Placental pericyte (primary cell): Measurements from ENCODE around the gene GRIN2C. TPM values are rescaled to one million over a fixed set of nuclear protein-coding genes. Genes with fewer than 3 reads are reported as not detected.

ENCODE experiments used
- total RNA-seq: library from RNA; depleted of rRNA; stranded (reverse); fragments of >200 nt; gene quantifications from 2 replicates; pipeline ENCODE4 v1.2.3, GENCODE V29; 2012

GRIN2C gene
- 0.22 TPM in 1 of 2 replicates, not detected in the other for total RNA-seq

DNA sequence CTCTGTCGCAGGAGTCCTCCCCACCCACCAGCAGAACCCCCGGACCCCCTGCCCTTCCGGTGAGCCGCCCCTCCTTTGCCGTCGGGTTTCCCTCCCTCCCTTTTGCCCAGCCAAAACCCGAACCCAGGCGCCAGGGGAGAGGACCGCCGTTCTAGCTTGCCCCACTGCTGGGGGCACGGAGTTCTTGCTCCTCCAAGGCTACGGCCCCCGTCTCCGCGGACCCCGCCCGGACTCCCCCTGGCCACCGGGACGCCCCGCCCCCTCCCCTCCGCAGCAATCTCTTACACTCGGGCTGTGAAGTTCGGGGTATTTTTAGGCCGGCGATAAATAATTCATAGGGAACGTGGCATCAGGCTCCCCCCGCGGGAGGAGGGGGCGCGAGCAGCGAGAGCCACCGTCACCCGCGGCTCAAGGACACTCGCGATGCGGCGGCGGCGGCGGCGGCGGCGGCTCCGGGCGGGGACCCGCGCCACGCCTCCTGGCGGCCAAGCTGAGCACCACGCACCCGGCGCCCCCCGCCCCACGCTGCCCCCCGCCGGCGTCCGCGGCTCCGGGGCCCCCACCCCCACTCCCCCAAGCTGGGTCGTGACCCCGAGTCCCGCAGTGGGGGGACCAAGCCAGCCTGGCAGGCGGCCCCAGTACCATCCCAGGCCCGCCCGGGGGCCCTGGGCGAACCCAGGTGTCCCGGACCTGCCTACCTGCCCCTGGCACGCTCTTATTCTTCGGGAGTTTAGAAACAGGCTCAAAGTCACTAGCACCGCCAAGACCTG is at the start of gene GRIN2C:
Gene GRIN2C, minus strand, starts transcription at position 427 of the 770 bp plus-strand sequence. CDS start 4,793 bp downstream, outside the sequence.

DNA sequence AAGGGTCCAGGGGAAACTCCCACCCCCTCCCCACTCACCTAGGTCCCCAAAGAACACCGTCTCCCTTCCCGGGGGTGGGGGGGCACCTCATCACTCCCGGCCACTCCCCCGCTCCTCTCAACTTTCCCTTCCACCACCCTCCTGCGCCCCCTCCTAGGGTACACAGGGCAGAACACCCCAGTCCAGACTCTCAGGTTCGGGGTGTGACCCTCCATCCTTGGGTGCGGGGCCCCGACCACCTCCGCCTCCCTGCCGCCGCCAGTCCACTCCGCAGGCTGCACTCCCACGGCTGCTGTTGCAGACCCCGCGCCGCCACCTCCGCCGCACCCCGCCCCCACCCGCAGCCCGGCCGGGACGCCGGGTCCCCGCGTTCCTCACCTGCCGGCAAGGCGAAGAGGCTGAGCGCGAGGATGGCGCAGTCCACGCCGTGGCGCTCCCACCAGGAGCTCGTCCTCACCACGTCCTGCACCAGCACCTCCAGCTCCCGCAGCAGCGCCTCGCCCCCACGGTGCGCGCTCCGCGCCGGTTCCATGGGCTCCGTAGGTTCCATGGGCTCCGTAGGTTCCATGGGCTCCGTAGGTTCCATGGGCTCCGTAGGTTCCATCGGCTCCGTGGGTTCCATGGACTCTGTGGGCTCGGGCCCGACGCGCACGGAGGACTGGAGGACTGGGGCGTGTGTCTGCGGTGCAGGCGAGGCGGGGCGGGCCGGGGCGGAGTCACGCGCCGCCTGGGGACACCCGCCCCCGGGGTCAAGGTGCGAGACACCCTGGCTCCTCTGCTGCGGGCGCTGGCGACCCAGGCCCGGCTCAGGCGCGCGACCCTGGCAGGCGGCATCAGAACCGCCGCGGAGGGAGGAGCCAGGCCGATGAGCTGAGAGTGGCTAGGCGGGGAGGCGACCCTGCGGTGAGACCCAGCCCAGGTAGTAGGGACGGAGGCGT is 33.6 kb upstream of the GRIN2C start, which contains the start of gene FADS6:
Gene FADS6, minus strand, starts transcription at position 660 of the 938 bp plus-strand sequence. Its CDS starts 38 bp downstream, at position 622.

DNA sequence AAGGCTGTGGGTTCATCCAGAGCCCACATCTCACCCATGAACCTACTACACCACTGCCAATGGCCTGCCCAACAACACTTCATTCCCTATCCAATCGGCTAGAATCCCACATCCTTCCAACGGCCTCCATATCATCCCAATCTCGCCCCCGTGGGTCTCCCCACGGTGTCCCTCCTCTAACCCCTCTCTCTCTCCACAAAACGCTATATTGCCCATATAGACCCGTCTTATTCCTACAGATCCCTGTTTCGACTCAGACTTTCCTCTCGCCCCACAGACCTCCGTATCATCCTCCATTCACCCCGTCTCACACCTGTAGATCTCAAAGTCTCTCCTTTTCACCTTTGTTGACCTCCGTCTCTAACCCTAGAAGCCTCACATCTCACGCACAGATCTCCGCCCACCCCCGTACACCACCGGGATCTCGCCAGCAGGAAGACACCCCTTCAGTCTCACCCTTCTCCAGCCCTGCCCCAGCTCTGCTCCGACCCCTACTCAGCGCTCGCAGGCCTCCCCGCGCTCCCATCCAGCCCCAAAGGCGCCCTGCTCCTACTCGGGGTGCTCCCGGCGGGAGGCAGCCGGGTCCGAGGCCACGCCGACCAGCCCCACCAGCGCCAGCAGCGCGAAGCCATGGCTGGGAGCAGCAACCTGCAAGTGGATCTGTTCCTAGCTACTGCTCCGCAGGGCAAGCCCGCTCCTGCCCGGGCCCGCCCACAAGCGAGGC is 12.8 kb upstream of the GRIN2C start, which contains the start of gene FDXR:
Gene FDXR, minus strand, starts transcription at position 682 of the 724 bp plus-strand sequence. Its CDS starts 50 bp downstream, at position 632.

Other genes starting within 250 kb of the GRIN2C start
- gene CD300E, start 236.1 kb downstream of the GRIN2C start, total RNA-seq = not detected in 2 replicates
- 0.29 TPM in 1 of 2 replicates, not detected in the other for gene CD300LF, start 147.0 kb downstream of the GRIN2C start, total RNA-seq
- gene RAB37, start 122.6 kb downstream of the GRIN2C start, total RNA-seq = 0.29 TPM in 1 of 2 replicates, not detected in the other
- gene NHERF1, start 111.3 kb downstream of the GRIN2C start, total RNA-seq = 37.5 and 101 TPM in 2 replicates
- gene NAT9, start 83.5 kb downstream of the GRIN2C start, total RNA-seq = 27.2 and 53.8 TPM in 2 replicates
- gene FDXR, start 13.1 kb upstream of the GRIN2C start, total RNA-seq = 26.3 and 41.6 TPM in 2 replicates
- not detected in 2 replicates for gene FADS6, start 33.7 kb upstream of the GRIN2C start, total RNA-seq
- not detected in 2 replicates for gene USH1G, start 63.4 kb upstream of the GRIN2C start, total RNA-seq
- gene OTOP2, start 64.4 kb upstream of the GRIN2C start, total RNA-seq = not detected in 2 replicates
- gene OTOP3, start 76.0 kb upstream of the GRIN2C start, total RNA-seq = not detected in 2 replicates
- 4.7 and 4.8 TPM in 2 replicates for gene HID1, start 112.9 kb upstream of the GRIN2C start, total RNA-seq
- gene CDR2L, start 127.7 kb upstream of the GRIN2C start, total RNA-seq = 13.3 and 44.7 TPM in 2 replicates
- 31.5 and 40.9 TPM in 2 replicates for gene MRPL58, start 152.8 kb upstream of the GRIN2C start, total RNA-seq
- 163 and 256 TPM in 2 replicates for gene ATP5PD, start 187.1 kb upstream of the GRIN2C start, total RNA-seq
- 17.9 and 18.2 TPM in 2 replicates for gene KCTD2, start 187.3 kb upstream of the GRIN2C start, total RNA-seq
- gene SLC16A5, start 228.1 kb upstream of the GRIN2C start, total RNA-seq = 8.2 and 19.3 TPM in 2 replicates